A673 (cell line): ENCODE data around the gene EPN2. TPM values are rescaled to one million over a fixed set of nuclear protein-coding genes. Genes with fewer than 3 reads are reported as not detected.

Experiments
- BruUV-seq: library from RNA; stranded (reverse); fragments of 400-500 nt; replicated peaks from 2 replicates; lab custom pipeline; 2021; lab: Mats Ljungman, UMichigan
- CTCF ChIA-PET: fragments of 300-600 bp; sonication (Branson Sonifier 250); formaldehyde crosslinking; loops from one replicate; lab custom pipeline; 2022; ENCODE audit warnings: antibody characterized with exemption; lab: Charles Lee
- POLR2A ChIA-PET: fragments of 300-600 bp; sonication (Branson Sonifier 250); formaldehyde crosslinking; loops from one replicate; lab custom pipeline; 2022; ENCODE audit warnings: antibody characterized with exemption; ENCODE audit not compliant: low non-redundant PET; lab: Charles Lee
- DNase-seq: peaks from one replicate; pipeline ENCODE4 v3.0.0-alpha.2; 2015; ENCODE audit warnings: low spot score
- H3K27ac ChIP-seq: fragments of 200-600 bp; sonication (generic); 2 replicates; pipeline ENCODE4 v1.5.1; 2016; ENCODE audit warnings: mixed run types, low read depth, mild to moderate bottlenecking, mixed read lengths, antibody characterized with exemption, low read length; ENCODE audit not compliant: poor library complexity, severe bottlenecking
- H3K27me3 ChIP-seq: fragments of 200-600 bp; sonication (generic); replicated peaks from 2 replicates; pipeline ENCODE4 v1.6.1; 2017; ENCODE audit warnings: mixed run types, low read depth, mild to moderate bottlenecking, mixed read lengths, antibody characterized with exemption, low read length; ENCODE audit not compliant: insufficient read depth, poor library complexity
- H3K36me3 ChIP-seq: fragments of 200-600 bp; sonication (generic); 2 replicates; pipeline ENCODE4 v1.6.1; 2016; ENCODE audit warnings: mixed run types, mild to moderate bottlenecking, mixed read lengths, antibody characterized with exemption, low read length; ENCODE audit not compliant: insufficient read depth, poor library complexity, severe bottlenecking
- H3K4me1 ChIP-seq: fragments of 200-600 bp; sonication (generic); 2 replicates; pipeline ENCODE4 v1.6.1; 2017; ENCODE audit warnings: mixed run types, mild to moderate bottlenecking, mixed read lengths, antibody characterized with exemption, low read length; ENCODE audit not compliant: insufficient read depth, poor library complexity, severe bottlenecking
- H3K4me3 ChIP-seq: fragments of 200-600 bp; sonication (generic); 2 replicates; pipeline ENCODE4 v1.5.1; 2016; ENCODE audit warnings: low read depth, mixed run types, mild to moderate bottlenecking, mixed read lengths, low read length; ENCODE audit not compliant: poor library complexity, severe bottlenecking
- H3K9me3 ChIP-seq: fragments of 200-600 bp; sonication (generic); 2 replicates; pipeline ENCODE4 v1.6.1; 2016; ENCODE audit warnings: mixed run types, low read depth, mild to moderate bottlenecking, mixed read lengths, antibody characterized with exemption, low read length; ENCODE audit not compliant: poor library complexity, severe bottlenecking
- EZH2 ChIP-seq: fragments of 200-600 bp; sonication (generic); IDR thresholded peaks from 2 replicates; pipeline ENCODE4 v1.6.1; 2017; ENCODE audit warnings: borderline replicate concordance, low read depth, mild to moderate bottlenecking, mixed read lengths, antibody characterized with exemption, low read length; ENCODE audit not compliant: poor library complexity, severe bottlenecking
- intact Hi-C: fragments of 100-400 bp; cut with micrococcal nuclease; formaldehyde crosslinking; loops from one replicate; pipeline ENCODE4 v1.10.0; 2022; ENCODE audit not compliant: unreplicated experiment
- total RNA-seq: library from RNA; stranded (reverse); gene quantifications from 2 replicates; pipeline ENCODE4 v1.2.3, GENCODE V29; 2021
- TF ChIP-seq, protein P1 (sequence below): fragments of 300-800, 200-600 bp; sonication (generic); conservative IDR thresholded peaks from 2 replicates; pipeline ENCODE4 v1.5.1; 2017; ENCODE audit warnings: low read depth, mild to moderate bottlenecking, antibody characterized with exemption, low read length, moderate library complexity, mixed read lengths

EPN2 gene
- total RNA-seq, 1 experiment from 2014 or later, result 52.0 TPM

DNA sequence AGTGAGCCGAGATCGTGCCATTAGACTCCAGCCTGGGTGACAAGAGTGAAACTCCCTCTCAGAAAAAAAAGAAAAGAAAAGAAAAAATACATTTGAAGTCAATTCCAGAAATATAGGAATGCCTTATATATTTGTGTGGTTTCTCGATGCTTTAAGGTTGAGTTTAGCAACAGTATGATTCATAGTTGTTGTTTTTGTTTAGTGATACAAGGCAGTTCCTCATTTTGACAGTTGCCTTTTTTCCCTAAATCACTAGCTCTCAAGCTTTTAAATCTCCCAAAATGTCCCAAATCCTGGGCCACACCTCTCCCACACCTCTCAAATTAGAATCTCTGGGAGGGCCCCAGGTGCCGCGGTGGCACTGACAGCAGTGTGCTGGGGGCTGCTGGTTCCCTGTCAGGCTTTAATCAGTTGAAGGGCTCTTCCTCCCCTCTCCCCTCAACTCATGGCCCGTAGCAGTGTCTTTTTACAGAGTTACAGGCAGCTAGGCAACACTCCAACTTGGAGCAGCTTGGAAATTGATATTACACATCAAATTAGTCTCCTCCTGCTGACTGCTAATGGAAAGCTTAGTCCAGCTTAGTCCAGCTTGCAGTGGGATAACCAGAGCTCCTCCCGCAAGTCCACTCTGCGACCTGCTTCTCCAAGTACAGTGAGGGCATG lies 58.4 kb downstream of the EPN2 start:
- no peaks in the 10 kb centered on the region for H3K9me3 ChIP-seq
- H3K4me1 ChIP-seq, result no peaks in the 10 kb centered on the region
- no peak for DNase-seq
- intact Hi-C loops, result no loop called here
- ChIA-PET POLR2A (no interaction called here), CTCF (no interaction called here)
- no TSS peak for BruUV-seq
- no peaks in the 10 kb centered on the region for H3K36me3 ChIP-seq
- no peak overlapping the region for H3K4me3 ChIP-seq
- no peak for TF ChIP-seq EZH2
- TF ChIP-seq, protein P1, sequence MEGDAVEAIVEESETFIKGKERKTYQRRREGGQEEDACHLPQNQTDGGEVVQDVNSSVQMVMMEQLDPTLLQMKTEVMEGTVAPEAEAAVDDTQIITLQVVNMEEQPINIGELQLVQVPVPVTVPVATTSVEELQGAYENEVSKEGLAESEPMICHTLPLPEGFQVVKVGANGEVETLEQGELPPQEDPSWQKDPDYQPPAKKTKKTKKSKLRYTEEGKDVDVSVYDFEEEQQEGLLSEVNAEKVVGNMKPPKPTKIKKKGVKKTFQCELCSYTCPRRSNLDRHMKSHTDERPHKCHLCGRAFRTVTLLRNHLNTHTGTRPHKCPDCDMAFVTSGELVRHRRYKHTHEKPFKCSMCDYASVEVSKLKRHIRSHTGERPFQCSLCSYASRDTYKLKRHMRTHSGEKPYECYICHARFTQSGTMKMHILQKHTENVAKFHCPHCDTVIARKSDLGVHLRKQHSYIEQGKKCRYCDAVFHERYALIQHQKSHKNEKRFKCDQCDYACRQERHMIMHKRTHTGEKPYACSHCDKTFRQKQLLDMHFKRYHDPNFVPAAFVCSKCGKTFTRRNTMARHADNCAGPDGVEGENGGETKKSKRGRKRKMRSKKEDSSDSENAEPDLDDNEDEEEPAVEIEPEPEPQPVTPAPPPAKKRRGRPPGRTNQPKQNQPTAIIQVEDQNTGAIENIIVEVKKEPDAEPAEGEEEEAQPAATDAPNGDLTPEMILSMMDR, result no peak
- no peak overlapping the region for H3K27ac ChIP-seq
- H3K27me3 ChIP-seq, result no peaks in the 10 kb centered on the region

DNA sequence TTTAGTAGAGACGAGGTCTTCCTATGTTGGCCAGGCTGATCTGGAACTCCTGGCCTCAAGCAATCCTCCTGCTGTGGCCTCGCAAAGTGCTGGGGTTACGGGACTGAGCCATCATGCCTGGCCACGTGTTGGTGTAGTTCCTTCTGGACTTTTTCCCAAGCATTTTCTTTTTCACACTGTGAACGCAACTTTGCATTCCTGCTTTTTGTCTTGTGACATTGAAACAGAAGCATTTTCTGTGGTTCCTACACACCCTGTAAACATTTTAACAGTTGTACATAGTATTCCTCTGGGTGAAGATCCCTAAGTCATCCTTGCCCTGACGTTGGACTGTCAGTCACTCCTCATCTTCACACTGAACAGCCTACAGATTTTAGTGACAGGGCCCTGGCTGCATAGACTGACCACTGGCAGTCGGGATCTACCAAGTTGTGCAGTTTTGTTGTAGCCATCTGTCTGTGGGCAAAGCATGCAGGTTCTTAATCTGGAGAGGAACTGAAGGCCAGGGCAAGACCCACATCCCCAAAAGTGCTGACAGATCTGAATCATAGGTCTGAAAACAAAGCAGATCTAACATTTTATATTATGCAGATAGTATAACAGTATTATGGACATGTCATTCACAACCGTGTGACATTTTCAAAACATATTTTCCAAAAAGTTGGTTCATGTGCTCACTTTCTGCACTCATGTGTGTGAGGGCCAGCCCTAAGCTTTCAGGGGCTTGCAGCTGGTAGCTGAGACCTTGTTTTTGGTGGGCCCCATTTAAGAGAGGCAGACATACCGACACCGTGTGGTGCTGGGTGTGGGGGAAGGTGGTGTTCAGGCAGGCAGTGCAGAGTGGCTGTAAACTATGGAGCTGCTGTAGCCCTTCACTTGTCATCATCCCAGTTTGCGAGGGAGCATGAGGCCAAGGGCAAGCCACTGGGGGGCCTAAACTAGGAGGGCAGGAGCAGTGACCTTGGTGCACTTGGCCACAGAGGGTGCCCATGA lies 59.9 kb downstream of the EPN2 start:
- no TSS peak for BruUV-seq
- Histone ChIP-seq H3K9me3 (no peaks in the 10 kb centered on the region), H3K4me3 (no peak overlapping the region), H3K27ac (no peak overlapping the region), H3K27me3 (no peaks in the 10 kb centered on the region), H3K4me1 (no peaks in the 10 kb centered on the region), H3K36me3 (no peaks in the 10 kb centered on the region)
- CTCF ChIA-PET, result no interaction called here
- TF ChIP-seq EZH2, result no peak
- TF ChIP-seq, protein P1, result no peak
- POLR2A ChIA-PET, result no interaction called here
- DNase-seq, result no peak
- intact Hi-C loops, result no loop called here

DNA sequence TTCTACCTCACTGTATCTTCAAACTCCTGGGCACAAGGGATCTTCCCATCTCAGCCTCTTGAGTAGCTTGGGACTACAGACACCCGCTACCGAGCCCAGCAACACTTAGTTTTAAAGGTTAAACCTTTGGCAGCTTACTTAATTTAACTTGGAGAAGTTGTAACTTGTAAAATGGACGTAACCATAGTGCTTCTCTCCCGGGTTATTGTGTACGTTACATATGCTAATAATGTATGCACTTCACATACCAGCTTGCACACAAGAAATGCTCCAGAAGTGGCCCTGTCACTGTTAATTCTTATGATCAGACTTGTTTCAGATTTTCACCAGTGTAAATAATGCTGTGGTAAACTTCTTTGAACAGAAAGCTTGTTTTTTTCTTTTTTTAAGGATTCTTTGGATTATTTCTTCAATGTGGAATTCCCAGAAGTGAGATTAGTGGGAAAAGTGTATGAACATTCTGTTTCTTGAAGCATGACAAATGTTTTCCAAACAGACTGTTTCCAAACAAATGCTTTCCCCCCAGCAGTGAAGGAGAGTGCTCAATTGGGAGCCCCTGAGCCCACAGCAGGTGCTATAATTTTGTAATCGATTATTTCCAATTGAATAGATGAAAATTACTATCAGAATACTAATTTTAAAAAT lies 61.5 kb downstream of the EPN2 start:
- ChIA-PET CTCF (no interaction called here), POLR2A (no interaction called here)
- Histone ChIP-seq H3K4me1 (no peaks in the 10 kb centered on the region), H3K4me3 (no peak overlapping the region), H3K27me3 (no peaks in the 10 kb centered on the region), H3K9me3 (no peaks in the 10 kb centered on the region), H3K27ac (no peak overlapping the region), H3K36me3 (no peaks in the 10 kb centered on the region)
- no peak for TF ChIP-seq EZH2
- TF ChIP-seq, protein P1, result no peak
- intact Hi-C loops, result no loop called here
- DNase-seq, result no peak
- BruUV-seq, result no TSS peak
